ENCODE results near the gene ENDOV. TPM values are rescaled to one million over a fixed set of nuclear protein-coding genes. Genes with fewer than 3 reads are reported as not detected.

Gene ENDOV
- total RNA-seq: 10 to 100 TPM; 27.3 to 46.7 TPM

DNA sequence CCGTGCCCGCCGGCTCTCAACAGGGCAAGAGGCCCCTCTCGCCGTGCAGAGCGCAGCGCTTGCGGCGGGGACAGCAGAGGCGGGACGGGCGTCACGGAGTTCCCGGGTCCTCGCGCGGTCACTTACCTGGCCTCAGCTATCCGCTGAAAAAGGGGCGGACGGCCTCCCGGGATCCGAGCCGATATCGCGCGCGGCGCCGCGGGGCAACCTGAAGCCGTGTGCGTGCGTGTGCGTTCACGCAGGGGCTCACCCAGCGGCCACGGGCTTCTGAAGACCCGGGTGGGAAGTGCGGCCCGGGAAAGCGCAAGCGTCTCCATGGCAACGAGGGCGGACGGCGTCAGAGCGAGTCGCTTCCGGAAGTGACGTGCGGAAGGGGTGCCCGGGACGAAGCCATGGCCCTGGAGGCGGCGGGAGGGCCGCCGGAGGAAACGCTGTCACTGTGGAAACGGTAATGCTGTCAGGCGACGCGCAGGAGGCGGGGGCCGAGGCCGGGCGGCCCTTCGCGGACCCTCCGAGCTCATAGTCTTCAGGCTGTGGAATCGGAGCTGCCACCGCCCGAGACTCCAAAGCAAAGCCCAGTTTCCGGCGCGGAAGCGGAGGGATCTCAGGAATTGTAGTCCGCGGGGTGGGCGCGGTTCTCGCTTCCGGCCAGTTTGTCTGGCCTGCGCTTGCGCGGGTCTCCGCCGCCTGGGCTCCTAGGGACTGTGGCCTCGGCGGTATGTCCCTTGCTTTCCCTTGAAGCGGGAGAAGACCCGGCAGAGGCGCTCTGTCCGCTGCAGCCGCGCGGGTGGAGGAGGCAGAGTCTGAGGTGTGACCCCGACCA lies at the start of gene ENDOV:
Gene ENDOV, plus strand, starts transcription at position 365 of the 823 bp plus-strand sequence. Its CDS starts 28 bp downstream, at position 393.
- H3K4me3 ChIP-seq: peak within 1 kb of the TSS; percentile 96
- H3K9me3 ChIP-seq: no peaks in the 10 kb centered on the region
- peaks cover 12 to 19% of the 10 kb centered on the region in 2 donors for H3K4me1 ChIP-seq (ENCODE audit: control insufficient read depth in 1 of 2, low read depth in 2 of 2)
- no peaks in the 10 kb centered on the region for H3K27me3 ChIP-seq (replicated peaks; ENCODE audit: insufficient read depth)
- peak within 1 kb of the TSS; percentile 91 to 93 for H3K27ac ChIP-seq
- TF ChIP-seq, protein P1, sequence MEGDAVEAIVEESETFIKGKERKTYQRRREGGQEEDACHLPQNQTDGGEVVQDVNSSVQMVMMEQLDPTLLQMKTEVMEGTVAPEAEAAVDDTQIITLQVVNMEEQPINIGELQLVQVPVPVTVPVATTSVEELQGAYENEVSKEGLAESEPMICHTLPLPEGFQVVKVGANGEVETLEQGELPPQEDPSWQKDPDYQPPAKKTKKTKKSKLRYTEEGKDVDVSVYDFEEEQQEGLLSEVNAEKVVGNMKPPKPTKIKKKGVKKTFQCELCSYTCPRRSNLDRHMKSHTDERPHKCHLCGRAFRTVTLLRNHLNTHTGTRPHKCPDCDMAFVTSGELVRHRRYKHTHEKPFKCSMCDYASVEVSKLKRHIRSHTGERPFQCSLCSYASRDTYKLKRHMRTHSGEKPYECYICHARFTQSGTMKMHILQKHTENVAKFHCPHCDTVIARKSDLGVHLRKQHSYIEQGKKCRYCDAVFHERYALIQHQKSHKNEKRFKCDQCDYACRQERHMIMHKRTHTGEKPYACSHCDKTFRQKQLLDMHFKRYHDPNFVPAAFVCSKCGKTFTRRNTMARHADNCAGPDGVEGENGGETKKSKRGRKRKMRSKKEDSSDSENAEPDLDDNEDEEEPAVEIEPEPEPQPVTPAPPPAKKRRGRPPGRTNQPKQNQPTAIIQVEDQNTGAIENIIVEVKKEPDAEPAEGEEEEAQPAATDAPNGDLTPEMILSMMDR (IDR thresholded peaks at IDR 0.05): no peak
- ATAC-seq (ENCODE audit: insufficient number of reproducible peaks, low FRiP score, low read depth) (peak; percentile 94), DNase-seq (ENCODE audit: low spot score) (peak; percentile 78)
- no peaks in the 10 kb centered on the region for H3K36me3 ChIP-seq

DNA sequence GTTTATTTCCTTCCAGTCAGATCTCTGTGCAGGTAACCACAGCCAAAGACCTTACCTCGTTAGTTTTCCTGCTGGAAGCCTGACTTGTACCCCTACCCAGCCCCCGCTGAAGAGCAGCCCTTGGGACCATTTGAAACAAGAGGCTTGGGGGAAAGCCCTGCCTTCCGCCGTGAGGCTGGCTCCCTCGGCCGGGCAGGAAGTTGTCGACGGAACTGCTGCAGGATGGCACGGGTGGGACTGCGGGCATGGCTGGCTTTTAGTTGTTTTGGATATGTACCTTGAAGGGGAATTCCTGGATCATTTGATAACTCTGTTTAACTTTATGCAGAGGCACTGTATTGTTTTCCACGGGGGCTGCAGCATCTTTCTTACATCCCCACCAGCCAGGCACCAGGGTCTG lies 49.0 kb upstream of the ENDOV start:
- ATAC-seq (ENCODE audit: insufficient number of reproducible peaks, low FRiP score, low read depth) (no peak), DNase-seq (ENCODE audit: low spot score) (no peak)
- no peak overlapping the region for H3K4me3 ChIP-seq
- TF ChIP-seq, protein P1 (IDR thresholded peaks at IDR 0.05): no peak
- no peak overlapping the region for H3K27ac ChIP-seq
- H3K27me3 ChIP-seq (replicated peaks; ENCODE audit: insufficient read depth): no peaks in the 10 kb centered on the region
- no peaks in the 10 kb centered on the region for H3K4me1 ChIP-seq (ENCODE audit: control insufficient read depth in 1 of 2, low read depth in 2 of 2)
- H3K36me3 ChIP-seq: peaks cover 72% of the 10 kb centered on the region
- no peaks in the 10 kb centered on the region for H3K9me3 ChIP-seq

DNA sequence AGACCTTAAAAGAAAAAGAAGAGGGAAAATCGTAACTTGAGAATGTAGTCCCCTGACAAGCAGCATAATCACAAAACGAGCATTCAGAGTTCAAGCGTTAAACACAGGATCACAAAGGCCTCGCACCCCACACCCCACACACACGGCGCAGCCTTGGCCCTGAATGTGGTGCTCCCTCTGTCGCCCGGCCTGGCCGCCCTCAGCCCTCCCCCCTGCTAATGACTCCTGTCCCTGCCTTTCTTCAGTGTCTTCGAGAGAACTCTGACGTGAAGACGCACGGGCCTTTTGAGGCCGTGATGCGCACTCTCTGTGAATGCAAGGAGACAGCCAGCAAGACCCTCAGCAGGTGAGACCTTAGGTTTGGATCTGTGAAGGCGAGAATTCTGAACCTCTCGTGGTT lies 47.5 kb upstream of the ENDOV start:
- Histone ChIP-seq H3K36me3 (peaks cover 71% of the 10 kb centered on the region), H3K27me3 (replicated peaks; ENCODE audit: insufficient read depth) (no peaks in the 10 kb centered on the region), H3K4me3 (no peak overlapping the region), H3K27ac (no peak overlapping the region), H3K4me1 (ENCODE audit: control insufficient read depth in 1 of 2, low read depth in 2 of 2) (no peaks in the 10 kb centered on the region), H3K9me3 (no peaks in the 10 kb centered on the region)
- TF ChIP-seq, protein P1 (IDR thresholded peaks at IDR 0.05): no peak
- ATAC-seq (ENCODE audit: insufficient number of reproducible peaks, low FRiP score, low read depth) (no peak), DNase-seq (ENCODE audit: low spot score) (no peak)

DNA sequence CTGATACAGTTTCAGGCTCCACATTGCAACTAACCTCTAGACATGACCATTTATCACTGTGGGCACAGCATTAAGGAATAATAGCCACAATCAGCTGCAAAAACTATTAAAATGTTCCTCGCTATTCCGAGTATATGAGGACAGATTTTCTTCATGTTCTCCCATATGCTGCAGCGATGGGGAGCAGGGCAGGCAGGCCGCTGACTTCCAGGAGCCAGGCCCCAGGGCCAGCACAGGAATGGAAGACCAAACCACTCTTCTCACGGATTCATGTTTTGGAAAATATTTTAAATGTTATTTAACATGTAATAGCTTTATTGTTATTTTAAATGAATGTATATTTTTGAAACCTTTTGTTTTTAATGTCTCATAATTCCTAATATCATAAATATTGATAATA lies 43.8 kb upstream of the ENDOV start:
- Histone ChIP-seq H3K4me3 (no peak overlapping the region), H3K4me1 (ENCODE audit: control insufficient read depth in 1 of 2, low read depth in 2 of 2) (no peaks in the 10 kb centered on the region), H3K9me3 (no peaks in the 10 kb centered on the region), H3K27me3 (replicated peaks; ENCODE audit: insufficient read depth) (no peaks in the 10 kb centered on the region), H3K36me3 (peaks cover 67% of the 10 kb centered on the region), H3K27ac (no peak overlapping the region)
- DNase-seq (ENCODE audit: low spot score) (no peak), ATAC-seq (ENCODE audit: insufficient number of reproducible peaks, low FRiP score, low read depth) (no peak)
- TF ChIP-seq, protein P1 (IDR thresholded peaks at IDR 0.05): no peak

DNA sequence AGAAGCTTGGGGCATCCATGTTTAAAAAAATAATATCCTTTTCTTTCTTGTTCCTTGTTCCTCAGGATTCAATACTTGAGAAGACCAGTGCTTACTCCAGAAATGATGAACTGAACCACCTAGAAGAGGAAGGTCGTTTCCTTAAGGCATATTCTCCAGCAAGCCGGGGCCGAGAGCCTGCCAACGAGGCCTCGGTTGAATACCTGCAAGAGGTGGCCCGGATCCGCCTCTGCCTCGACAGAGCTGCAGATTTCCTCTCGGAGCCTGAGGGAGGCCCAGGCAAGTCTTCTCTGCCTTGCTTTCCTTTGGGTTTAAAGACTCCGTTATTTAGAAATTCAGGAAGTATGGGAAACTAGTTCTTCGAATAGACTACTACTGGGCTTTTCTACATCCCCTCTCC lies 42.5 kb upstream of the ENDOV start:
- H3K27ac ChIP-seq: no peak overlapping the region
- DNase-seq (ENCODE audit: low spot score): no peak
- TF ChIP-seq, protein P1 (IDR thresholded peaks at IDR 0.05): no peak

More for the DNA sequence above, 42.5 kb upstream of the ENDOV start:
- peaks cover 75% of the 10 kb centered on the region for H3K36me3 ChIP-seq
- no peak for ATAC-seq (ENCODE audit: insufficient number of reproducible peaks, low FRiP score, low read depth)
- H3K9me3 ChIP-seq: no peaks in the 10 kb centered on the region
- no peaks in the 10 kb centered on the region for H3K27me3 ChIP-seq (replicated peaks; ENCODE audit: insufficient read depth)
- H3K4me3 ChIP-seq: no peak overlapping the region
- no peaks in the 10 kb centered on the region for H3K4me1 ChIP-seq (ENCODE audit: control insufficient read depth in 1 of 2, low read depth in 2 of 2)

All from thoracic aorta (tissue), 2 donors.